Upper lobe of left lung (tissue), 4 donors: Measurements from ENCODE around the gene FGF3.

Source experiments
- EP300 ChIP-seq, 4 donors: sonication (generic); formaldehyde crosslinking; IDR thresholded peaks; one replicate each; pipeline ENCODE4 v1.5.1; 2017; ENCODE audit warnings: antibody characterized with exemption in 4 of 4, control low read depth in 2 of 4
- POLR2A ChIP-seq, 4 donors: fragments of 450-650 bp; IDR thresholded peaks; one replicate each; pipeline ENCODE4 v1.5.1; 2016 to 2017; ENCODE audit warnings: antibody characterized with exemption in 4 of 4, mild to moderate bottlenecking in 2 of 4
- TF ChIP-seq, protein P1 (sequence below), 6 experiments: fragments of 450-650 bp in 4 of 6; fragments of 200-600 bp in 2 of 6; sonication (generic) in 2 of 6; IDR thresholded peaks; one replicate each; pipeline ENCODE4 v1.5.1; 2016 to 2019; ENCODE audit warnings: antibody characterized with exemption in 6 of 6

DNA sequence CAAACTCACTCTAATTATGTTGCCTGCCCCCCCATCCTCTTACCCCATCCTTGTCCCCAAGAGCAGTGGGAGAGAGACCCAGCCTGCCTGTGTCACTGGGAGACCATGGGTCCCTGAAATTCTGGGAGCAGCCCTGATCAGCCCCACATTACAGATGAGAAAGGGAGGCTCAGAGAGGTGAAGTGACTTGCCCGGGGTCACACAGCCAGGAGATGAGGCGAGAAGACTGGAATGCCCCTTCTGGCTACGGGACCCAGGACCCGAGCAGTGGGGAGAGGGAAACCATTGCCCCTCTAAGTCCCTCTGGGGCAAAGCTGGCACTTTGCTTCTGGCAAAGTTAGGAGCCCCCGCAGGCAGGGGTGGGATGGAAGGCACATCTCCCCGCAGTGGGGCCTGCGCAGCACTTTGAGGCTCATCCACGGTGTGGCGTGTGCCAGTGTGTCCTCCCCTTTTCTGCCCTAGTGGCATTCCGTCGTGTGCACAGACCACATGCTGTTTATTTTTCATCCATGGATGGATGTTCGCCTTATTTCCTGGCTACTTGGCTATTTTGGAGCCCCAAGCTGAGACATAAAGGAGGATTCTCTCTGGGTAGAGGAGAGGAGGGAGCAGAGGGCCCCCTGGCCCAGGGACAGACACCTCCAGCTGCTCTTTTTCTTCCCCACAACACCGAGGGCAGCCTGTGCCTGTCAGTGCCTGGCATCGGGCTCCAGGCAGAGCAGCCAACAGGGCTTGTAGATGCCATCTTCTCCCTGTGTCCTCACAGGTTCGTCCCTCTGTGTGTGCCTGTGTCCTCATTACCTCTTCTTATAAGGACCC lies 3.7 kb upstream of the FGF3 start:
- TF ChIP-seq, protein P1, sequence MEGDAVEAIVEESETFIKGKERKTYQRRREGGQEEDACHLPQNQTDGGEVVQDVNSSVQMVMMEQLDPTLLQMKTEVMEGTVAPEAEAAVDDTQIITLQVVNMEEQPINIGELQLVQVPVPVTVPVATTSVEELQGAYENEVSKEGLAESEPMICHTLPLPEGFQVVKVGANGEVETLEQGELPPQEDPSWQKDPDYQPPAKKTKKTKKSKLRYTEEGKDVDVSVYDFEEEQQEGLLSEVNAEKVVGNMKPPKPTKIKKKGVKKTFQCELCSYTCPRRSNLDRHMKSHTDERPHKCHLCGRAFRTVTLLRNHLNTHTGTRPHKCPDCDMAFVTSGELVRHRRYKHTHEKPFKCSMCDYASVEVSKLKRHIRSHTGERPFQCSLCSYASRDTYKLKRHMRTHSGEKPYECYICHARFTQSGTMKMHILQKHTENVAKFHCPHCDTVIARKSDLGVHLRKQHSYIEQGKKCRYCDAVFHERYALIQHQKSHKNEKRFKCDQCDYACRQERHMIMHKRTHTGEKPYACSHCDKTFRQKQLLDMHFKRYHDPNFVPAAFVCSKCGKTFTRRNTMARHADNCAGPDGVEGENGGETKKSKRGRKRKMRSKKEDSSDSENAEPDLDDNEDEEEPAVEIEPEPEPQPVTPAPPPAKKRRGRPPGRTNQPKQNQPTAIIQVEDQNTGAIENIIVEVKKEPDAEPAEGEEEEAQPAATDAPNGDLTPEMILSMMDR (IDR thresholded peaks at IDR 0.05): no peak
- no peak for TF ChIP-seq POLR2A (IDR thresholded peaks at IDR 0.05)
- TF ChIP-seq EP300 (IDR thresholded peaks at IDR 0.05): no peak
